Esophagus squamous epithelium (tissue), 4 donors: ENCODE results near the gene OTOF.

Experiments
- POLR2A ChIP-seq, 4 donors: fragments of 450-650 bp; IDR thresholded peaks; one replicate each; pipeline ENCODE4 v1.6.1; 2017; ENCODE audit warnings: antibody characterized with exemption in 4 of 4, mild to moderate bottlenecking in 4 of 4, moderate library complexity in 3 of 4
- TF ChIP-seq, protein P1 (sequence below), 6 experiments: fragments of 450-650 bp in 4 of 6; fragments of 200-600 bp in 2 of 6; sonication (generic) in 2 of 6; IDR thresholded peaks; one replicate each; pipeline ENCODE4 v1.5.1; 2016 to 2019; ENCODE audit warnings: antibody characterized with exemption in 6 of 6, mild to moderate bottlenecking in 4 of 6, moderate library complexity in 4 of 6

DNA sequence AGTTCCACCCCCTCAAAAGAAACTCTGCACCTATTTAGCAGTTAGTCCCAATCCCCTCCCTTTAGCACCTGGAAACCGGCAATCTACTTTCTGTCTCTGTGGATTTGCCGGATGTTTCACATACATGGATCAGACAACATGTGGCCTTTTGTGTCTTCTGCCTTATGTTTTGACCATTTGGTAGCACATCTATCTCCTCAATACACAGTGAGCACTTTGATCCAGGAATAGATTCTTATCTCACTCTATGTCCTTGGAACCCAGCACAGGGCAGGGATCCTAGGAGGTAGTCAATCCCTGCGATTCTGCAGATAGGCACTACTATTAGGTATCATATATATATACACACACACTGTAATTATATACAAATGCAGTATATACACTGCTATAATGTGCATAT, 3.8 kb upstream of the OTOF start:
- TF ChIP-seq, protein P1, sequence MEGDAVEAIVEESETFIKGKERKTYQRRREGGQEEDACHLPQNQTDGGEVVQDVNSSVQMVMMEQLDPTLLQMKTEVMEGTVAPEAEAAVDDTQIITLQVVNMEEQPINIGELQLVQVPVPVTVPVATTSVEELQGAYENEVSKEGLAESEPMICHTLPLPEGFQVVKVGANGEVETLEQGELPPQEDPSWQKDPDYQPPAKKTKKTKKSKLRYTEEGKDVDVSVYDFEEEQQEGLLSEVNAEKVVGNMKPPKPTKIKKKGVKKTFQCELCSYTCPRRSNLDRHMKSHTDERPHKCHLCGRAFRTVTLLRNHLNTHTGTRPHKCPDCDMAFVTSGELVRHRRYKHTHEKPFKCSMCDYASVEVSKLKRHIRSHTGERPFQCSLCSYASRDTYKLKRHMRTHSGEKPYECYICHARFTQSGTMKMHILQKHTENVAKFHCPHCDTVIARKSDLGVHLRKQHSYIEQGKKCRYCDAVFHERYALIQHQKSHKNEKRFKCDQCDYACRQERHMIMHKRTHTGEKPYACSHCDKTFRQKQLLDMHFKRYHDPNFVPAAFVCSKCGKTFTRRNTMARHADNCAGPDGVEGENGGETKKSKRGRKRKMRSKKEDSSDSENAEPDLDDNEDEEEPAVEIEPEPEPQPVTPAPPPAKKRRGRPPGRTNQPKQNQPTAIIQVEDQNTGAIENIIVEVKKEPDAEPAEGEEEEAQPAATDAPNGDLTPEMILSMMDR (IDR thresholded peaks at IDR 0.05) = no peak
- TF ChIP-seq POLR2A (IDR thresholded peaks at IDR 0.05) = no peak
